ENCODE results near the gene PBXIP1.
A peak's percentile ranks its signal among the peaks of the same experiment; 100 is the strongest.

DNA sequence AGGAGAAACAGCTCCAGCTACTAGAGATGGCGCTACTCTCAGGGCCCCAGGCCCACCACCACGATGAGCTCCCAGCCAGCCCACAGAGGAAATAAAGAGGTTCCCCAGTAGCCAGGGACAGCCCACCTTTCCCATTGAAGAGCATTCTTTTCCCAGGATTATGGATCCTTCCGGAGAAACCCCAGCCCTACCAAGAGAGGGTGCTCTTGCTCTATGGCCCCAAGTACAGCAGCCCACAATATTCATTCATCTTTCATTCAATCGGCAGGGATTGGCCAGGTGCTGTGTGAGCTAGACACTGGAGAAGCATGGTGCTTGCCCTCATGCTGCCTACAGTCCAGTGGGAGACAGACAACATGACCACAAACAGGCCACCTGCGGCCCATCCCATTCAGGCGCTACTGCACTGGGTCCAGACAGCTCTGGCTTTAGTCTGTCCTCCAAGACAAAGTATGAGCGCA is 49.2 kb downstream of the PBXIP1 start:
- TF ChIP-seq, protein P1, sequence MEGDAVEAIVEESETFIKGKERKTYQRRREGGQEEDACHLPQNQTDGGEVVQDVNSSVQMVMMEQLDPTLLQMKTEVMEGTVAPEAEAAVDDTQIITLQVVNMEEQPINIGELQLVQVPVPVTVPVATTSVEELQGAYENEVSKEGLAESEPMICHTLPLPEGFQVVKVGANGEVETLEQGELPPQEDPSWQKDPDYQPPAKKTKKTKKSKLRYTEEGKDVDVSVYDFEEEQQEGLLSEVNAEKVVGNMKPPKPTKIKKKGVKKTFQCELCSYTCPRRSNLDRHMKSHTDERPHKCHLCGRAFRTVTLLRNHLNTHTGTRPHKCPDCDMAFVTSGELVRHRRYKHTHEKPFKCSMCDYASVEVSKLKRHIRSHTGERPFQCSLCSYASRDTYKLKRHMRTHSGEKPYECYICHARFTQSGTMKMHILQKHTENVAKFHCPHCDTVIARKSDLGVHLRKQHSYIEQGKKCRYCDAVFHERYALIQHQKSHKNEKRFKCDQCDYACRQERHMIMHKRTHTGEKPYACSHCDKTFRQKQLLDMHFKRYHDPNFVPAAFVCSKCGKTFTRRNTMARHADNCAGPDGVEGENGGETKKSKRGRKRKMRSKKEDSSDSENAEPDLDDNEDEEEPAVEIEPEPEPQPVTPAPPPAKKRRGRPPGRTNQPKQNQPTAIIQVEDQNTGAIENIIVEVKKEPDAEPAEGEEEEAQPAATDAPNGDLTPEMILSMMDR (IDR thresholded peaks at IDR 0.05): peak; percentile 31 to 71 (median 60)
- no peak for TF ChIP-seq POLR2A (IDR thresholded peaks at IDR 0.05)
